ENCODE measurements around the gene IRS1. TPM values are rescaled to one million over a fixed set of nuclear protein-coding genes. Genes with fewer than 3 reads are reported as not detected.
"Not testable (repeated sequence)": the region's sequence is repeated elsewhere in the genome, so short reads cannot be mapped to it uniquely, and the experiment has no call there.

IRS1 gene
- 1 to 10 TPM; 2.6 to 3.3 TPM for total RNA-seq

GRCh38 chr2:226799211-226799975 is at the start of gene IRS1:
IRS1 (minus strand) TSS chr2:226799820; CDS start chr2:226798738, 1,082 bp downstream.
- intact Hi-C loops (cut with DNase I, micrococcal nuclease) = loop anchor here (1.0 to 10.0 kb wide), 6 partner anchors 8 to 1875 kb away; partner anchors contain the start of gene MFF (in 1 of the 2)
- ChIA-PET POLR2A (interaction anchor here (0.7 to 2.4 kb wide), 2 partner anchors 35 to 74 kb away, joined by 4 to 12 read pairs; partner anchors contain the start of gene RHBDD1), CTCF (interaction anchor here (0.9 to 6.4 kb wide), 4 partner anchors 10 to 321 kb away, joined by 3 to 52 read pairs (median 3); no protein-coding TSS in a partner anchor)
- Mint-ChIP-seq H3K4me3 (peak within 1 kb of the TSS; percentile 75), H3K9me3 (ENCODE audit: low read depth) (no peaks in the 10 kb centered on the region), H3K27ac (peak within 1 kb of the TSS; percentile 70), H3K4me1 (peaks cover 24% of the 10 kb centered on the region), H3K36me3 (ENCODE audit: low read depth) (peaks cover 4% of the 10 kb centered on the region), H3K27me3 (peaks cover 6% of the 10 kb centered on the region)
- ATAC-seq (peak; percentile 63), DNase-seq (peak; percentile 82)

- Mint-ChIP-seq H3K27ac (no peak overlapping the region), H3K4me1 (peaks cover 19% of the 10 kb centered on the region), H3K9me3 (ENCODE audit: low read depth) (no peaks in the 10 kb centered on the region), H3K4me3 (no peak overlapping the region), H3K27me3 (no peaks in the 10 kb centered on the region), H3K36me3 (ENCODE audit: low read depth) (peaks cover 9% of the 10 kb centered on the region)
- DNase-seq (no peak), ATAC-seq (no peak)
- POLR2A ChIA-PET = no interaction called here
- CTCF ChIA-PET = interaction anchor here (1.1 kb wide), 1 partner anchor 13 kb away, joined by 3 read pairs; no protein-coding TSS in a partner anchor
- intact Hi-C loops (cut with DNase I, micrococcal nuclease) = no loop called here
Measured at GRCh38 chr2:226849349-226849748, 49.7 kb upstream of the IRS1 start.

GRCh38 chr2:226847511-226847910 is 47.9 kb upstream of the IRS1 start:
- no peak for ATAC-seq
- no peak for DNase-seq
- Mint-ChIP-seq H3K27me3 (no peaks in the 10 kb centered on the region), H3K4me3 (no peak overlapping the region), H3K4me1 (peaks cover 34% of the 10 kb centered on the region), H3K27ac (no peak overlapping the region), H3K36me3 (ENCODE audit: low read depth) (peaks cover 23% of the 10 kb centered on the region), H3K9me3 (ENCODE audit: low read depth) (no peaks in the 10 kb centered on the region)
- intact Hi-C loops (cut with DNase I, micrococcal nuclease) = no loop called here
- ChIA-PET CTCF (interaction anchor here (0.5 to 1.2 kb wide), 2 partner anchors 8 to 248 kb away, joined by 3 to 4 read pairs; no protein-coding TSS in a partner anchor), POLR2A (no interaction called here)

DNA sequence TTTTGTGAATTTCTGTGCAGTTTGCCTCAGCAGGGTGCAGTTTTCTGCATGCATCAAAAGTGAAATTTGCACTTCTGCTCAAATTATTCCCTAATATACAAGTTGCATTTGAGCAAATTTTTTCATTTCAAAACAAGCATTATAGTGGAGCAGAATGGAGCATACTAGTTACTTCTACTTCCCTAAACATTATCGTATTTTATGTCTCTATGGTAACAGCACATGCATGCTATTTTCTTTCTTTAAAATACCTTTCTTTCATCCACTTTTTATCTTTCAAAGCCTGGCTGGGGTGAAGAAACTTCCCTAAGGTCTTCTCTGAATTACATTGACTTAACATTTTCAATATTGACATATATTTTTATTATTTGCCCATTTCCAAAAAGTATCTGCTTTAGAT is 47.5 kb upstream of the IRS1 start:
- no peaks in the 10 kb centered on the region for H3K27me3 Mint-ChIP-seq
- CTCF ChIA-PET = interaction anchor here (0.5 to 1.2 kb wide), 2 partner anchors 8 to 247 kb away, joined by 3 to 4 read pairs; no protein-coding TSS in a partner anchor
- no peak for ATAC-seq

GRCh38 chr2:226845386-226846116 is 45.9 kb upstream of the IRS1 start:
- peaks cover 40% of the 10 kb centered on the region for H3K4me1 Mint-ChIP-seq
- H3K27ac Mint-ChIP-seq = no peak overlapping the region
- DNase-seq (no peak), ATAC-seq (no peak)
- no peaks in the 10 kb centered on the region for H3K27me3 Mint-ChIP-seq
- H3K9me3 Mint-ChIP-seq (ENCODE audit: low read depth) = no peaks in the 10 kb centered on the region
- no peak overlapping the region for H3K4me3 Mint-ChIP-seq
- intact Hi-C loops (cut with DNase I, micrococcal nuclease) = no loop called here
- peaks cover 36% of the 10 kb centered on the region for H3K36me3 Mint-ChIP-seq (ENCODE audit: low read depth)
- CTCF ChIA-PET = no interaction called here
- POLR2A ChIA-PET = no interaction called here

More for the DNA sequence above, 47.5 kb upstream of the IRS1 start:
- Mint-ChIP-seq H3K9me3 (ENCODE audit: low read depth) (no peaks in the 10 kb centered on the region), H3K4me1 (peaks cover 38% of the 10 kb centered on the region), H3K4me3 (no peak overlapping the region), H3K36me3 (ENCODE audit: low read depth) (peaks cover 27% of the 10 kb centered on the region), H3K27ac (no peak overlapping the region)
- DNase-seq = no peak
- POLR2A ChIA-PET = no interaction called here
- intact Hi-C loops (cut with DNase I, micrococcal nuclease) = no loop called here

- Mint-ChIP-seq H3K4me1 (peaks cover 64% of the 10 kb centered on the region), H3K36me3 (ENCODE audit: low read depth) (peaks cover 55% of the 10 kb centered on the region)
- ATAC-seq; H3K27ac Mint-ChIP-seq; POLR2A ChIA-PET; H3K9me3 Mint-ChIP-seq (ENCODE audit: low read depth); CTCF ChIA-PET; intact Hi-C loops (cut with DNase I, micrococcal nuclease); H3K27me3 Mint-ChIP-seq; H3K4me3 Mint-ChIP-seq; DNase-seq: not testable (repeated sequence)
Measured at GRCh38 chr2:226843001-226843400, 43.4 kb upstream of the IRS1 start.

GRCh38 chr2:226839951-226840350 is 40.3 kb upstream of the IRS1 start:
- DNase-seq = peak; percentile 24
- Mint-ChIP-seq H3K4me3 (peak overlapping the region; percentile 32), H3K9me3 (ENCODE audit: low read depth) (no peaks in the 10 kb centered on the region), H3K4me1 (peaks cover 68% of the 10 kb centered on the region), H3K27me3 (no peaks in the 10 kb centered on the region), H3K27ac (peak overlapping the region; percentile 78), H3K36me3 (ENCODE audit: low read depth) (peaks cover 63% of the 10 kb centered on the region)
- intact Hi-C loops (cut with DNase I, micrococcal nuclease) = loop anchor here (5.0 to 10.0 kb wide), 8 partner anchors 132 to 1898 kb away; partner anchors contain the start of gene DOCK10 (in 1 of the 2)
- ChIA-PET POLR2A (interaction anchor here (0.6 kb wide), 1 partner anchor 1809 kb away, joined by 4 read pairs; no protein-coding TSS in a partner anchor), CTCF (interaction anchor here (0.6 to 1.4 kb wide), 7 partner anchors 7 to 425 kb away, joined by 3 to 4 read pairs (median 3); no protein-coding TSS in a partner anchor)
- ATAC-seq = no peak

DNA sequence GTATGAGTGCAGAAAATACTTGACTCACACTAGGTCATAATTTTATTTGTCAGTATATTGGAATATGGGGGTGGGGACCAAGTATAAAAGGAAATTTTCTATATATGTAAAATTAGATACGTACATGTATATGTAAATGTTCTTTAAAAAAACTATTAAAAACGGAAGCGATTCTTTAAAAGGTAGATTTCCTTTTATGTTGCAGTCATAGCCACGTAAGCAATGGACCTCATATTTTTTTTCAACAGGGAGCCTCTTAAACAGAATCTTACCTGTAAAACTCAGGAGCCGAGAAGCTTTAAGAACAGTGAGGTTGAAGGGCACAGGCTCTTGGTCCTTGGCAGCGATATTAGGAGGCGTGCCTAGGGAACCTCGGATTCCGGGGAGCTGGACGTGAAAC is 39.5 kb upstream of the IRS1 start:
- Mint-ChIP-seq H3K4me1 (peaks cover 66% of the 10 kb centered on the region), H3K9me3 (ENCODE audit: low read depth) (no peaks in the 10 kb centered on the region), H3K36me3 (ENCODE audit: low read depth) (peaks cover 63% of the 10 kb centered on the region), H3K27ac (peak overlapping the region; percentile 95), H3K27me3 (no peaks in the 10 kb centered on the region), H3K4me3 (peak overlapping the region; percentile 88)
- ATAC-seq = no peak
- no peak for DNase-seq
- ChIA-PET CTCF (interaction anchor here (0.6 to 1.3 kb wide), 5 partner anchors 8 to 146 kb away, joined by 3 to 4 read pairs (median 3); no protein-coding TSS in a partner anchor), POLR2A (interaction anchor here (0.6 kb wide), 1 partner anchor 1808 kb away, joined by 4 read pairs; no protein-coding TSS in a partner anchor)
- intact Hi-C loops (cut with DNase I, micrococcal nuclease) = loop anchor here (5.0 to 10.0 kb wide), 8 partner anchors 133 to 1897 kb away; partner anchors contain the start of gene DOCK10 (in 1 of the 2)

DNA sequence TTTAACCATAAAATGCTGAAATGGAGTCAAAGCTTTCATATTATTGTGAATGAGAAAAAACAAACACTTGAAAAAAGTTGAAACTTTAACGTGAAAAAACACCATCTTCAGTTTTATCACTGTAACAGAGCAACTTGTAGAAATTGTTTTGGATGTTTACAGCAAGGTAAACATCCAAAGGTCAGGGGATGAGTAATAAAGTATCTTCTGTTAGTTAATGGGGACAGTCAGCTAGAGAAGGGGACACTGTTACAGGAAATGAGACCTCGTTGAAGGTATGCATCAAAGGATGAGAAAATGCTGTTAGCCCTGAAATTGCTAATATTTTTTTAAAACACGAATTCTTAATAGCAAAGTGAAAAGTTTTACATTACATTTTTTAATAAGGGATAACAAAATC is 39.1 kb upstream of the IRS1 start:
- Mint-ChIP-seq H3K4me1 (peaks cover 63% of the 10 kb centered on the region), H3K9me3 (ENCODE audit: low read depth) (no peaks in the 10 kb centered on the region), H3K27me3 (no peaks in the 10 kb centered on the region), H3K36me3 (ENCODE audit: low read depth) (peaks cover 63% of the 10 kb centered on the region), H3K27ac (peak overlapping the region; percentile 95), H3K4me3 (peak overlapping the region; percentile 88)
- intact Hi-C loops (cut with DNase I, micrococcal nuclease) = loop anchor here (5.0 to 10.0 kb wide), 8 partner anchors 134 to 1896 kb away; partner anchors contain the start of gene DOCK10 (in 1 of the 2)
- ChIA-PET POLR2A (no interaction called here), CTCF (interaction anchor here (0.6 to 1.3 kb wide), 4 partner anchors 9 to 147 kb away, joined by 3 to 4 read pairs (median 4); no protein-coding TSS in a partner anchor)
- ATAC-seq = no peak
- DNase-seq = no peak

GRCh38 chr2:226837787-226838603 is 38.4 kb upstream of the IRS1 start:
- POLR2A ChIA-PET = no interaction called here
- peaks cover 61% of the 10 kb centered on the region for H3K36me3 Mint-ChIP-seq (ENCODE audit: low read depth)
- no peaks in the 10 kb centered on the region for H3K9me3 Mint-ChIP-seq (ENCODE audit: low read depth)
- DNase-seq (no peak), ATAC-seq (no peak)
- intact Hi-C loops (cut with DNase I, micrococcal nuclease) = loop anchor here (2.0 to 10.0 kb wide), 9 partner anchors 47 to 1896 kb away; partner anchors contain the start of gene DOCK10 (in 1 of the 2)
- CTCF ChIA-PET = interaction anchor here (0.6 to 1.3 kb wide), 2 partner anchors 86 to 148 kb away, joined by 3 to 4 read pairs; no protein-coding TSS in a partner anchor
- H3K27me3 Mint-ChIP-seq = no peaks in the 10 kb centered on the region
- peak overlapping the region; percentile 88 for H3K4me3 Mint-ChIP-seq
- peak overlapping the region; percentile 95 for H3K27ac Mint-ChIP-seq
- H3K4me1 Mint-ChIP-seq = peaks cover 62% of the 10 kb centered on the region
